ENCODE results near the gene TCERG1L. TPM values are rescaled to one million over a fixed set of nuclear protein-coding genes. Genes with fewer than 3 reads are reported as not detected.

TCERG1L gene
- total RNA-seq, 2 experiments from 2014 or later, result not detected

DNA sequence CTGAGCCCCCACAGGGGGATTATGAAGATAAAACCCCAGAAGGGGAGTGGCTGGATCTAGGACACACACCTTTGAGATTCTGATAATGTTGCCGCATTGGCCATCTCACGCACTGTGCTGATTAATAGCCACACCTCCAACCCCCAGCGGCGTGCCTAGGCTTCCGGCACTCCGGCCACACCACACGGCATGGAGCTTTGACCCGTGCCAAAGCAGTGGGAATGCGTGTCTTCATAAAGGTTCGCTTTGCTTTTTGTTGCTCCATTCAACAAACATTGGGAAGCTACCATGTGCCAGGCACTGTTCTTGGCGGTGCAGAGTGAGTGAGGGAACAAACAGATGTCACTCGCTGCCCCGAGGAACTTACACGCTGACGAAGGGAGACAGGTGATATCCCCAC, 117.6 kb downstream of the TCERG1L start:
- Mint-ChIP-seq H3K27me3 (no peaks in the 10 kb centered on the region), H3K4me3 (no peak overlapping the region), H3K27ac (no peak overlapping the region), H3K4me1 (ENCODE audit: low read depth) (no peaks in the 10 kb centered on the region), H3K9me3 (peaks cover 12% of the 10 kb centered on the region), H3K36me3 (ENCODE audit: low read depth) (no peaks in the 10 kb centered on the region)
- ATAC-seq, result no peak
- no peak for DNase-seq
- CTCF ChIA-PET, result no interaction called here
- TF ChIP-seq, protein P1, sequence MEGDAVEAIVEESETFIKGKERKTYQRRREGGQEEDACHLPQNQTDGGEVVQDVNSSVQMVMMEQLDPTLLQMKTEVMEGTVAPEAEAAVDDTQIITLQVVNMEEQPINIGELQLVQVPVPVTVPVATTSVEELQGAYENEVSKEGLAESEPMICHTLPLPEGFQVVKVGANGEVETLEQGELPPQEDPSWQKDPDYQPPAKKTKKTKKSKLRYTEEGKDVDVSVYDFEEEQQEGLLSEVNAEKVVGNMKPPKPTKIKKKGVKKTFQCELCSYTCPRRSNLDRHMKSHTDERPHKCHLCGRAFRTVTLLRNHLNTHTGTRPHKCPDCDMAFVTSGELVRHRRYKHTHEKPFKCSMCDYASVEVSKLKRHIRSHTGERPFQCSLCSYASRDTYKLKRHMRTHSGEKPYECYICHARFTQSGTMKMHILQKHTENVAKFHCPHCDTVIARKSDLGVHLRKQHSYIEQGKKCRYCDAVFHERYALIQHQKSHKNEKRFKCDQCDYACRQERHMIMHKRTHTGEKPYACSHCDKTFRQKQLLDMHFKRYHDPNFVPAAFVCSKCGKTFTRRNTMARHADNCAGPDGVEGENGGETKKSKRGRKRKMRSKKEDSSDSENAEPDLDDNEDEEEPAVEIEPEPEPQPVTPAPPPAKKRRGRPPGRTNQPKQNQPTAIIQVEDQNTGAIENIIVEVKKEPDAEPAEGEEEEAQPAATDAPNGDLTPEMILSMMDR (IDR thresholded peaks at IDR 0.05), result no peak
- intact Hi-C loops (cut with micrococcal nuclease), result no loop called here
- POLR2A ChIA-PET, result no interaction called here

DNA sequence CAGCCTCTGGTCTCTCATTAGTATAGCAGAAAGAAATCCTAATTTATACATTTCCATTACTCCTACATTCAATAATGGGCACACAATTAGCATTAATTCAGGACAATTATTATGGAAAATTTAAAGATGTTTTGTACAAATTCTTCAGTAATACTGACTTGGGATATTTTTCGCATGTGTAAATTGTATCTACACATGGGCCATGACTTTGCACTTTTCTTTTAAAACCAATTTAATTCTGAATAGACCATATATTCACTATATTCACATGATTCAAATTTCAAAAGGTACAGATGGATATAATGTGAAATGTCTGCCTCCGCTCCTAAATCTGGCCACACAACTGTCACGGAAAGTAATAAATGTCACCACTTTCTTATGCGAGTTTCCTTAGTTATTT, 123.0 kb downstream of the TCERG1L start:
- H3K4me3 Mint-ChIP-seq, result no peak overlapping the region
- intact Hi-C loops (cut with micrococcal nuclease), result no loop called here

DNA sequence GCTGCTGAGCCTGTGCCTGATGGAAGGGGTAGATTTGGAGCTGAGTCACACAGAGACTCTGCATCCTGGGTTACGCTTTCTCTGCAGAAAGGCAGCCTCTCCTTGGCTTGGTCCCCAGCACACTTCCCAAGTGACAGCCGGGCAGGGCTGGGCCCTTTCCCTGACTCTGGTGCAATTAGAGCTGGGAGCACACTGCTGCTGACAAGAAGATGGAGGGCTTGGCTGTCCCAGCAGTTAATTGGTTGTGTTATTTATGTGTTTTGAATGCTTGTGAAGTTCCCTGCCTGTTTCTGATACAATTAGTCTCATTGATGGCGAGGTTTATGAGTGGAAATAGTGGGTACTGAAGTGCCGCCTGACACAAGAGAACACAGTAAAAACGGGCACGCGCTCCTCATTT, 123.6 kb downstream of the TCERG1L start:
- TF ChIP-seq, protein P1 (IDR thresholded peaks at IDR 0.05), result no peak
- POLR2A ChIA-PET, result no interaction called here
- intact Hi-C loops (cut with micrococcal nuclease), result no loop called here
- no peak for ATAC-seq
- no peak for DNase-seq
- Mint-ChIP-seq H3K4me1 (ENCODE audit: low read depth) (no peaks in the 10 kb centered on the region), H3K9me3 (peaks cover 9% of the 10 kb centered on the region), H3K36me3 (ENCODE audit: low read depth) (no peaks in the 10 kb centered on the region), H3K4me3 (no peak overlapping the region), H3K27me3 (peaks cover 1% of the 10 kb centered on the region), H3K27ac (no peak overlapping the region)
- CTCF ChIA-PET, result no interaction called here

More for the DNA sequence above, 123.0 kb downstream of the TCERG1L start:
- no peaks in the 10 kb centered on the region for H3K36me3 Mint-ChIP-seq (ENCODE audit: low read depth)
- no peak overlapping the region for H3K27ac Mint-ChIP-seq
- H3K9me3 Mint-ChIP-seq, result peaks cover 12% of the 10 kb centered on the region
- POLR2A ChIA-PET, result no interaction called here
- peaks cover 1% of the 10 kb centered on the region for H3K27me3 Mint-ChIP-seq
- ATAC-seq (no peak), DNase-seq (no peak)
- H3K4me1 Mint-ChIP-seq (ENCODE audit: low read depth), result no peaks in the 10 kb centered on the region
- CTCF ChIA-PET, result no interaction called here
- TF ChIP-seq, protein P1 (IDR thresholded peaks at IDR 0.05), result no peak

- Mint-ChIP-seq H3K9me3 (peaks cover 5% of the 10 kb centered on the region), H3K4me1 (ENCODE audit: low read depth) (no peaks in the 10 kb centered on the region), H3K36me3 (ENCODE audit: low read depth) (no peaks in the 10 kb centered on the region), H3K4me3 (no peak overlapping the region), H3K27me3 (peaks cover 1% of the 10 kb centered on the region), H3K27ac (no peak overlapping the region)
- DNase-seq (no peak), ATAC-seq (no peak)
- intact Hi-C loops (cut with micrococcal nuclease), result no loop called here
- POLR2A ChIA-PET, result no interaction called here
- CTCF ChIA-PET, result no interaction called here
- TF ChIP-seq, protein P1 (IDR thresholded peaks at IDR 0.05), result no peak
These were observed 124.2 kb downstream of the TCERG1L start for GRCh38 chr10:131187274-131187673.

GRCh38 chr10:131186547-131187253, 124.8 kb downstream of the TCERG1L start:
- intact Hi-C loops (cut with micrococcal nuclease), result no loop called here
- ATAC-seq (no peak), DNase-seq (no peak)
- no peaks in the 10 kb centered on the region for H3K36me3 Mint-ChIP-seq (ENCODE audit: low read depth)
- H3K27ac Mint-ChIP-seq, result no peak overlapping the region
- POLR2A ChIA-PET, result no interaction called here
- TF ChIP-seq, protein P1 (IDR thresholded peaks at IDR 0.05), result no peak
- H3K4me3 Mint-ChIP-seq, result no peak overlapping the region
- H3K27me3 Mint-ChIP-seq, result peaks cover 1% of the 10 kb centered on the region
- CTCF ChIA-PET, result no interaction called here
- H3K4me1 Mint-ChIP-seq (ENCODE audit: low read depth), result no peaks in the 10 kb centered on the region
- peaks cover 2% of the 10 kb centered on the region for H3K9me3 Mint-ChIP-seq
